Smooth muscle cell (in vitro differentiated cells): Measurements from ENCODE around the gene HPCAL1. TPM values are rescaled to one million over a fixed set of nuclear protein-coding genes. Genes with fewer than 3 reads are reported as not detected.

ENCODE experiments used
- DNase-seq: peaks from one replicate; lab custom pipeline; 2025; ENCODE audit not compliant: unreplicated experiment; lab: John Stamatoyannopoulos, UW
- H2AFZ ChIP-seq: fragments of 200-600 bp; sonication (generic); 2 replicates; pipeline ENCODE4 v1.6.0; 2016; ENCODE audit warnings: antibody characterized with exemption, low read depth, mild to moderate bottlenecking
- H3F3A ChIP-seq: fragments of 200-600 bp; sonication (generic); 2 replicates; pipeline ENCODE4 v1.6.0; 2017; ENCODE audit warnings: antibody characterized with exemption, low read depth
- H3K27ac ChIP-seq: fragments of 200-600 bp; sonication (generic); 2 replicates; pipeline ENCODE4 v1.5.1; 2016; ENCODE audit warnings: low read depth, mild to moderate bottlenecking
- H3K27me3 ChIP-seq: fragments of 200-600 bp; sonication (generic); 2 replicates; pipeline ENCODE4 v1.6.1; 2016; ENCODE audit warnings: low read depth, mild to moderate bottlenecking
- H3K36me3 ChIP-seq: fragments of 200-600 bp; sonication (generic); 2 replicates; pipeline ENCODE4 v1.5.1; 2016; ENCODE audit warnings: low read depth
- H3K4me1 ChIP-seq: fragments of 200-600 bp; sonication (generic); 2 replicates; pipeline ENCODE4 v1.5.1; 2016; ENCODE audit warnings: low read depth
- H3K4me2 ChIP-seq: fragments of 200-600 bp; sonication (generic); 2 replicates; pipeline ENCODE4 v1.6.0; 2016; ENCODE audit warnings: mild to moderate bottlenecking
- H3K4me3 ChIP-seq: fragments of 200-600 bp; sonication (generic); 2 replicates; pipeline ENCODE4 v1.5.1; 2016; ENCODE audit warnings: mild to moderate bottlenecking
- H3K79me2 ChIP-seq: fragments of 200-600 bp; sonication (generic); 2 replicates; pipeline ENCODE4 v1.6.0; 2016; ENCODE audit warnings: low read depth, mild to moderate bottlenecking
- H3K9ac ChIP-seq: fragments of 200-600 bp; sonication (generic); 2 replicates; pipeline ENCODE4 v1.6.0; 2016; ENCODE audit warnings: low read depth
- H3K9me3 ChIP-seq: fragments of 200-600 bp; sonication (generic); replicated peaks from 2 replicates; pipeline ENCODE4 v1.5.1; 2016; ENCODE audit warnings: low read depth
- H4K20me1 ChIP-seq: fragments of 200-600 bp; sonication (generic); 2 replicates; pipeline ENCODE4 v1.6.0; 2016; ENCODE audit warnings: low read depth
- WGBS: methylation state at CpG from one replicate; pipeline ENCODE4 v1.1.7; 2016; ENCODE audit warnings: low lambda C conversion rate; 5-methylcytosine and 5-hydroxymethylcytosine counted together
- polyA plus RNA-seq: library from polyadenylated mRNA; unstranded; fragments of >200 nt; fragmentation: Nextera tagmentation; extraction: Ambion mirVana; gene quantifications from 2 replicates; pipeline ENCODE4 v1.2.1, GENCODE V29; 2016
- total RNA-seq: library from RNA; depleted of rRNA; stranded (reverse); fragments of >200 nt; gene quantifications from 2 replicates; pipeline ENCODE4 v1.2.3, GENCODE V29; 2014
- TF ChIP-seq, protein P1 (sequence below): fragments of 200-600 bp; sonication (generic); IDR thresholded peaks from 2 replicates; pipeline ENCODE4 v1.5.1; 2017; ENCODE audit warnings: borderline replicate concordance, mild to moderate bottlenecking, antibody characterized with exemption; ENCODE audit not compliant: insufficient read depth, poor library complexity, severe bottlenecking

HPCAL1 gene
- total and polyA plus RNA-seq, 2 experiments from 2014 or later, result 11.7 to 15.8 TPM

DNA sequence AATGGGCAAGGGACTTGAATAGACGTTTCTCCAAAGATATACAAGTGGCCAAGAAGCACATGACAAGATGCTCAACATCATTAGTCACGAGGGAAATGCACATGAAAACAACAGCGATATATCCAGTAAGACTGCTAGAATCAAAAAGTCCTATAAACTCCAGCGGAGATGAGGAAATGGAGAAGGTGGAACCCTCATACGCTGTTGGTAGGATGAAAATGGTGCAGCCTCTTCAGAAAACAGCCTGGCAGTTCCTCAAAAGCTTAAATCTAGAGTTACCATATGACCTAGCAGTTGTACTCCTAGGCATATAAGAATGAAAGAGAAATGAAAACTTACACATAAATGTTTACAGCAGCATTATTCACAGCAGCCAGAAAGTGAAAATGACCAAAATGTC lies 48.1 kb downstream of the HPCAL1 start:
- Histone ChIP-seq H3K36me3 (no peaks in the 10 kb centered on the region), H3K27ac (no peak overlapping the region), H3K9ac (no peak overlapping the region), H3K4me3 (no peak overlapping the region), H3K79me2 (no peaks in the 10 kb centered on the region), H2AFZ (no peak overlapping the region), H4K20me1 (no peaks in the 10 kb centered on the region), H3F3A (no peaks in the 10 kb centered on the region), H3K9me3 (no peaks in the 10 kb centered on the region), H3K4me2 (no peak overlapping the region), H3K27me3 (no peaks in the 10 kb centered on the region), H3K4me1 (no peaks in the 10 kb centered on the region)
- TF ChIP-seq, protein P1, sequence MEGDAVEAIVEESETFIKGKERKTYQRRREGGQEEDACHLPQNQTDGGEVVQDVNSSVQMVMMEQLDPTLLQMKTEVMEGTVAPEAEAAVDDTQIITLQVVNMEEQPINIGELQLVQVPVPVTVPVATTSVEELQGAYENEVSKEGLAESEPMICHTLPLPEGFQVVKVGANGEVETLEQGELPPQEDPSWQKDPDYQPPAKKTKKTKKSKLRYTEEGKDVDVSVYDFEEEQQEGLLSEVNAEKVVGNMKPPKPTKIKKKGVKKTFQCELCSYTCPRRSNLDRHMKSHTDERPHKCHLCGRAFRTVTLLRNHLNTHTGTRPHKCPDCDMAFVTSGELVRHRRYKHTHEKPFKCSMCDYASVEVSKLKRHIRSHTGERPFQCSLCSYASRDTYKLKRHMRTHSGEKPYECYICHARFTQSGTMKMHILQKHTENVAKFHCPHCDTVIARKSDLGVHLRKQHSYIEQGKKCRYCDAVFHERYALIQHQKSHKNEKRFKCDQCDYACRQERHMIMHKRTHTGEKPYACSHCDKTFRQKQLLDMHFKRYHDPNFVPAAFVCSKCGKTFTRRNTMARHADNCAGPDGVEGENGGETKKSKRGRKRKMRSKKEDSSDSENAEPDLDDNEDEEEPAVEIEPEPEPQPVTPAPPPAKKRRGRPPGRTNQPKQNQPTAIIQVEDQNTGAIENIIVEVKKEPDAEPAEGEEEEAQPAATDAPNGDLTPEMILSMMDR, result no peak
- 75% methylated on average over 5 of the region's 5 CpGs for WGBS
- no peak for DNase-seq

DNA sequence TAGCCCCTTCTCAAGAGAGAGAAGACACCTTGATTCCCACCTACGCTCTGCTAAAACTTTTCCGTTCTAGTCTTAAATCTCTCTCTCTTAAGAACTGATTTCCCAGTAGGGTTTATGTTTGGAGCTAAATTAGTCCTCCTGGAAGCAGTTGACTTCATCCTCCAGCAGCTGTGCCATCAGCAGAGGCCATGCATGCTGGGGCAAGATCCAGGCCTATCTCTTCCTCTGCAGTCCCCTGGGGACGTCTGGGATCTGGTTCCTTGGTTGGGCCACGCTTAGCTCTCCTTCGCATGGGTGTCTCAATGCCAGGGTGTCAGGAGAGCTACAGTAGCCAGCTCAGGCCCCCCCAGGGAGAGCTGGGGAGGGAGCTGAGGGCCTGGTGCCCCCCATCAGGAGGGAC lies 49.7 kb downstream of the HPCAL1 start:
- no peaks in the 10 kb centered on the region for H3F3A ChIP-seq
- TF ChIP-seq, protein P1, result no peak
- WGBS, result 85% methylated on average over 5 of the region's 5 CpGs
- no peaks in the 10 kb centered on the region for H3K79me2 ChIP-seq
- DNase-seq, result no peak
- no peak overlapping the region for H3K4me2 ChIP-seq
- H3K9me3 ChIP-seq, result no peaks in the 10 kb centered on the region
- no peaks in the 10 kb centered on the region for H3K4me1 ChIP-seq
- H3K4me3 ChIP-seq, result no peak overlapping the region
- H2AFZ ChIP-seq, result no peak overlapping the region
- no peaks in the 10 kb centered on the region for H3K27me3 ChIP-seq
- no peak overlapping the region for H3K9ac ChIP-seq
- H3K27ac ChIP-seq, result no peak overlapping the region
- no peaks in the 10 kb centered on the region for H3K36me3 ChIP-seq
- no peaks in the 10 kb centered on the region for H4K20me1 ChIP-seq

DNA sequence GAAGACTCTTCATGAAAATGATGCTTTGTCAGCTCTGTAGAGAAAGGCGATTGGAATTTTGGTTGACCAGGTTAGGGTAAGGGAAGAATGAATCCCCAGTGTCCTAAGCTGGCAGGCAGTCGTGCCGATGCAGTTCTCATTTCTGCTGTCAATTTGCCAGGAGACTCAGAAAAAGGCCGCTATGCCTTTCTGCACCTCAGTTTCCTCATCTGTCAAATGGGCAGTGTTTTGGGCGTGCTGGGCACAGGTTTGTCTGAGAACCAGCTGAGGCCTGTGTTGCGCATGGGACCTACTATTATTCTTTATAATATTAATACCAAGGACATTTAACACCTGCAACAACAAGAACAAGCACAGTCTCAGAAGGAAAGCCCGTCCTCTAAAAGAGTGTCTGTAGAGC lies 50.3 kb downstream of the HPCAL1 start:
- Histone ChIP-seq H3K79me2 (no peaks in the 10 kb centered on the region), H3K9ac (no peak overlapping the region), H3K4me3 (no peak overlapping the region), H3K9me3 (no peaks in the 10 kb centered on the region), H3K36me3 (no peaks in the 10 kb centered on the region), H3K4me2 (no peak overlapping the region), H3K4me1 (no peaks in the 10 kb centered on the region), H4K20me1 (no peaks in the 10 kb centered on the region), H3K27me3 (no peaks in the 10 kb centered on the region), H2AFZ (no peak overlapping the region), H3K27ac (no peak overlapping the region), H3F3A (no peaks in the 10 kb centered on the region)
- over 99% methylated on average over 7 of the region's 7 CpGs for WGBS
- DNase-seq, result no peak
- TF ChIP-seq, protein P1, result no peak

DNA sequence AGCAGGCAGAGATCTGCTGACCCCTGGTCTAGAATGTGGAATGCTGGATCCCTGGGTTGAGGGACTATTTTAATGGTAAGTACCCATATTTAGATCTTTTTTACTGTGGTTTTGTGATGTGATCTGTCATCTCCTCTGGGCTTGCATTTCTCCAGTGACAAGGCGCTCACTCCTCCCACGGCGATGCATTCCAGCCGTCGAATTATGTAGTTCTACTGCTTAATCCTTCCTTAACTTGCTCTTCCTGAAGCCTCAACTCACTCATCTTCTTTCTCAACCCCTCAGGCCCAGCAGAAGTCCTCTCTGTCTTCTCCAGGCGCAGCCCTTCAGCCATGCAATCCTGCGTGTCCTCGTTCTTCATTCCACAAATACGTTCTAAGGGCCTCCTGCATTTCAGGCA lies 51.2 kb downstream of the HPCAL1 start:
- Histone ChIP-seq H3K27me3 (no peaks in the 10 kb centered on the region), H3K79me2 (no peaks in the 10 kb centered on the region), H3K9me3 (no peaks in the 10 kb centered on the region), H3F3A (no peaks in the 10 kb centered on the region), H3K4me2 (no peak overlapping the region), H4K20me1 (no peaks in the 10 kb centered on the region), H2AFZ (no peak overlapping the region), H3K4me1 (no peaks in the 10 kb centered on the region), H3K27ac (no peak overlapping the region), H3K4me3 (no peak overlapping the region), H3K9ac (no peak overlapping the region), H3K36me3 (no peaks in the 10 kb centered on the region)
- DNase-seq, result no peak
- TF ChIP-seq, protein P1, result no peak
- WGBS, result 60% methylated on average over 9 of the region's 9 CpGs
